Measurements from ENCODE around the gene HDGFL3. TPM values are rescaled to one million over a fixed set of nuclear protein-coding genes. Genes with fewer than 3 reads are reported as not detected.
"Not testable (repeated sequence)": the region's sequence is repeated elsewhere in the genome, so short reads cannot be mapped to it uniquely, and the experiment has no call there.

Gene HDGFL3
- total RNA-seq, 1 donor from 2014 or later: 130 TPM

DNA sequence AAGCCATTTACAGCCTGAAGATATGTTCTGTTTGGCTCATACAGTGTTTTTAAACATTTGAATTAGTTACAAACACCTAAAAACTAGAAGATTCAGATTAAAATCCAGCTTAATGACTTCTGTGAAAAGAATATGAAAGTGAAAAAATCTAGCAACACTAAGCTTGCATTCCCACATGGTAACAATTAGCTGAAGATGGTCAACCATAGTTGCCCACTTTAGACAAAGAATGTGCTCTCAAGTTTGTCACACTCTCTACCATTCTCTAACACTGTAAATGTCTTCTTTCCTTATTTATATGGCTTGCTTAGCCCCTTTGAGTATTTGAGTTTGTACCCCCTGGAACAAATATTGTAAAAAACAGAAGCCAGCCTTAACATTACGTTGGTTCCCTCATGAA lies 32.7 kb downstream of the HDGFL3 start:
- H3K4me1 Mint-ChIP-seq (ENCODE audit: low read depth, unreplicated experiment): peaks cover 14% of the 10 kb centered on the region

DNA sequence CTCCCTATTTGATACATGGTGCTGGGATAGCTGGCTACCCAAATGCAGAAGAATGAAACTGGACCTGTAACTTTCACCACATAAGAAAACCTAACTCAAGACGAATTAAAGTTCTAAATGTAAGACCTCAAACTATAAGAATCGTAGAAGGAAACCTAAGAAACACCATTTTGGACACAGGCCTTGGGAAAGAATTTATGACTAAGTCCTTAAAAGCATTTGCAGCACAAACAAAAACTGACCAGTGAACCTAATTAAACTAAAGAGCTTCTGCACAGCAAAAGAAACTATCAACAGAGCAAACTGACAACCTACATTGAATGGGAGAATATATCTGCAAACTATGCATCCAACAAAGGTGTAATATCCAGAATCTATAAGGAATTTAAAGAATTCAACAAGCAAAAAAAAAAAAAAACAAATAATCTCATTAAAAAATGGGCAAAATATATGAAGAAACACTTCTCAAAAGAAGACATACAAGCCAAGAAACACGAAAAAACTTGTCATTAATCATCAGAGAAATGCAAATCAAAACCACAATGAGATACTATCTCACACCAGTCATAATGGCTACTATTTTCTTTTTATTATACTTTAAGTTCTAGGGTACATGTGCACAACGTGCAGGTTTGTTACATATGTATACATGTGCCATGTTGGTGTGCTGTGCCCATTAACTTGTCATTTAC lies 37.0 kb downstream of the HDGFL3 start:
- H3K27ac Mint-ChIP-seq (ENCODE audit: unreplicated experiment): no peak overlapping the region
- peaks cover 17% of the 10 kb centered on the region for H3K36me3 Mint-ChIP-seq (ENCODE audit: unreplicated experiment)
- peaks cover 14% of the 10 kb centered on the region for H3K4me1 Mint-ChIP-seq (ENCODE audit: low read depth, unreplicated experiment)
- no peak for DNase-seq
- H3K27me3 Mint-ChIP-seq (ENCODE audit: unreplicated experiment): no peaks in the 10 kb centered on the region
- TF ChIP-seq CTCF (IDR thresholded peaks at IDR 0.05; ENCODE audit: partially characterized antibody, unreplicated experiment): no peak
- H3K9me3 Mint-ChIP-seq (ENCODE audit: unreplicated experiment): peaks cover 4% of the 10 kb centered on the region
- H3K4me3 Mint-ChIP-seq (ENCODE audit: unreplicated experiment): no peak overlapping the region

More for the DNA sequence above, 32.7 kb downstream of the HDGFL3 start:
- Mint-ChIP-seq H3K27ac (ENCODE audit: unreplicated experiment) (no peak overlapping the region), H3K4me3 (ENCODE audit: unreplicated experiment) (no peak overlapping the region), H3K9me3 (ENCODE audit: unreplicated experiment) (no peaks in the 10 kb centered on the region), H3K36me3 (ENCODE audit: unreplicated experiment) (no peaks in the 10 kb centered on the region), H3K27me3 (ENCODE audit: unreplicated experiment) (no peaks in the 10 kb centered on the region)
- TF ChIP-seq CTCF (IDR thresholded peaks at IDR 0.05; ENCODE audit: partially characterized antibody, unreplicated experiment): no peak
- no peak for DNase-seq

GRCh38 chr15:83169576-83169975 lies 38.0 kb downstream of the HDGFL3 start:
- not testable (repeated sequence) for H3K4me3 Mint-ChIP-seq (ENCODE audit: unreplicated experiment); H3K27me3 Mint-ChIP-seq (ENCODE audit: unreplicated experiment); H3K27ac Mint-ChIP-seq (ENCODE audit: unreplicated experiment); H3K9me3 Mint-ChIP-seq (ENCODE audit: unreplicated experiment); DNase-seq
- H3K36me3 Mint-ChIP-seq (ENCODE audit: unreplicated experiment): peaks cover 17% of the 10 kb centered on the region
- peaks cover 14% of the 10 kb centered on the region for H3K4me1 Mint-ChIP-seq (ENCODE audit: low read depth, unreplicated experiment)

- DNase-seq: no peak
- Mint-ChIP-seq H3K36me3 (ENCODE audit: unreplicated experiment) (peaks cover 17% of the 10 kb centered on the region), H3K9me3 (ENCODE audit: unreplicated experiment) (peaks cover 4% of the 10 kb centered on the region), H3K27me3 (ENCODE audit: unreplicated experiment) (no peaks in the 10 kb centered on the region), H3K4me1 (ENCODE audit: low read depth, unreplicated experiment) (peaks cover 8% of the 10 kb centered on the region), H3K4me3 (ENCODE audit: unreplicated experiment) (no peak overlapping the region), H3K27ac (ENCODE audit: unreplicated experiment) (no peak overlapping the region)
- no peak for TF ChIP-seq CTCF (IDR thresholded peaks at IDR 0.05; ENCODE audit: partially characterized antibody, unreplicated experiment)
These were observed 40.8 kb downstream of the HDGFL3 start for GRCh38 chr15:83166830-83167229.

DNA sequence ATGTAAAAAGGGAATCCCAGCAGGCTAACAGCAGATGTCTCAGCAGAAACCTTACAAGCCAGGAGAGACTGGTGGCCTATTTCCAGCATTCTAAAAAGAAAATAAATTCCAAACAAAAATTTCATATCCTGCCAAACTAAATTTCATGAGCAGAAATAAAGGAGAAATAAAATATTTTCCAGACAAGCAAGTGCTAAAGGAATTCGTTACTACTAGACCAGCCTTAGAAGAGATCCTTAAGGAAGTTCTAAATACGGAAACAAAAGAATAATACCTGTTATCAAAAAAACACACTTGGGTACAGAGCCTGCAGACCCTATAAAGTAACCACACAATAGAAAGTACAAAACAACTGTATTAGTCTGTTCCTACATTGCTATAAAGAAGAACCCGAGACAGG lies 41.4 kb downstream of the HDGFL3 start:
- H3K27ac Mint-ChIP-seq (ENCODE audit: unreplicated experiment): no peak overlapping the region
- TF ChIP-seq CTCF (IDR thresholded peaks at IDR 0.05; ENCODE audit: partially characterized antibody, unreplicated experiment): no peak
- H3K27me3 Mint-ChIP-seq (ENCODE audit: unreplicated experiment): no peaks in the 10 kb centered on the region
- peaks cover 17% of the 10 kb centered on the region for H3K36me3 Mint-ChIP-seq (ENCODE audit: unreplicated experiment)
- H3K9me3 Mint-ChIP-seq (ENCODE audit: unreplicated experiment): peaks cover 4% of the 10 kb centered on the region
- no peak overlapping the region for H3K4me3 Mint-ChIP-seq (ENCODE audit: unreplicated experiment)
- peaks cover 8% of the 10 kb centered on the region for H3K4me1 Mint-ChIP-seq (ENCODE audit: low read depth, unreplicated experiment)
- no peak for DNase-seq

All from glutamatergic neuron (in vitro differentiated cells).